Liver (tissue), 9 donors: ENCODE data around the gene FBF1. TPM values are rescaled to one million over a fixed set of nuclear protein-coding genes. Genes with fewer than 3 reads are reported as not detected.

Experiments
- DNase-seq: peaks from one replicate; pipeline ENCODE4 v3.0.0-alpha.2; 2017; ENCODE audit warnings: low spot score
- H3K27ac ChIP-seq, 2 donors: one replicate each; pipeline ENCODE4 v1.7.0; 2013; ENCODE audit warnings: inconsistent platforms in 2 of 2, low read length in 2 of 2, control low read depth in 1 of 2, low read depth in 1 of 2, mild to moderate bottlenecking in 1 of 2
- H3K27me3 ChIP-seq, 4 donors: one replicate each; pipeline versions ENCODE4 v1.6.1 to v1.7.0; 2013; ENCODE audit warnings: low read length in 3 of 4, inconsistent platforms in 1 of 4, mild to moderate bottlenecking in 1 of 4, moderate library complexity in 1 of 4; ENCODE audit not compliant: control insufficient read depth in 4 of 4, insufficient read depth in 4 of 4
- H3K36me3 ChIP-seq, 4 donors: one replicate each; pipeline versions ENCODE4 v1.6.1 to v1.7.0; 2013; ENCODE audit warnings: low read length in 3 of 4, mild to moderate bottlenecking in 3 of 4, low read depth in 1 of 4, moderate library complexity in 1 of 4; ENCODE audit not compliant: control insufficient read depth in 4 of 4, insufficient read depth in 3 of 4
- H3K4me1 ChIP-seq, 4 donors: one replicate each; pipeline versions ENCODE4 v1.6.1 to v1.7.0; 2013; ENCODE audit warnings: low read length in 3 of 4, mild to moderate bottlenecking in 3 of 4, moderate library complexity in 1 of 4; ENCODE audit not compliant: control insufficient read depth in 4 of 4, insufficient read depth in 4 of 4
- H3K4me3 ChIP-seq, 3 donors: one replicate each; pipeline versions ENCODE4 v1.6.1 to v1.7.0; 2013; ENCODE audit warnings: low read length in 3 of 3, control low read depth in 1 of 3, low read depth in 1 of 3, mild to moderate bottlenecking in 1 of 3
- H3K9ac ChIP-seq, 2 donors: one replicate each; pipeline ENCODE4 v1.7.0; 2013; ENCODE audit warnings: low read length in 2 of 2, mild to moderate bottlenecking in 2 of 2, moderate library complexity in 2 of 2, control low read depth in 1 of 2, low read depth in 1 of 2
- H3K9me3 ChIP-seq, 4 donors: one replicate each; pipeline versions ENCODE4 v1.6.1 to v1.7.0; 2013; ENCODE audit warnings: low read length in 3 of 4; ENCODE audit not compliant: control insufficient read depth in 4 of 4
- FOXA1 ChIP-seq: IDR thresholded peaks from 2 replicates; pipeline ENCODE4 v1.6.1; 2016; ENCODE audit warnings: antibody characterized with exemption
- FOXA2 ChIP-seq: IDR thresholded peaks from 2 replicates; pipeline ENCODE4 v1.6.1; 2016; ENCODE audit warnings: antibody characterized with exemption
- GABPA ChIP-seq, 2 donors: IDR thresholded peaks in 1 of 2; conservative IDR thresholded peaks in 1 of 2; 2 replicates each; pipeline ENCODE4 v1.6.1; 2016; ENCODE audit warnings: antibody characterized with exemption in 2 of 2, mild to moderate bottlenecking in 1 of 2, moderate library complexity in 1 of 2
- HNF4A ChIP-seq, 2 donors: conservative IDR thresholded peaks; 2 replicates each; pipeline ENCODE4 v1.6.1; 2016; ENCODE audit warnings: antibody characterized with exemption in 2 of 2, mild to moderate bottlenecking in 2 of 2
- HNF4G ChIP-seq: IDR thresholded peaks from 2 replicates; pipeline ENCODE4 v1.6.1; 2016; ENCODE audit warnings: antibody characterized with exemption
- JUND ChIP-seq, 2 donors: IDR thresholded peaks; 2 replicates each; pipeline ENCODE4 v1.6.1; 2016; ENCODE audit warnings: antibody characterized with exemption in 2 of 2
- NR2F2 ChIP-seq: IDR thresholded peaks from 2 replicates; pipeline ENCODE4 v1.6.1; 2016; ENCODE audit warnings: antibody characterized with exemption
- RAD21 ChIP-seq, 2 donors: IDR thresholded peaks; 2 replicates each; pipeline ENCODE4 v1.6.1; 2016; ENCODE audit warnings: antibody characterized with exemption in 2 of 2, mild to moderate bottlenecking in 2 of 2
- RXRA ChIP-seq, 2 donors: IDR thresholded peaks; 2 replicates each; pipeline ENCODE4 v1.6.1; 2017 to 2018; ENCODE audit warnings: antibody characterized with exemption in 2 of 2, mild to moderate bottlenecking in 1 of 2
- SP1 ChIP-seq: IDR thresholded peaks from 2 replicates; pipeline ENCODE4 v1.6.1; 2018; ENCODE audit warnings: antibody characterized with exemption, mild to moderate bottlenecking
- TAF1 ChIP-seq: conservative IDR thresholded peaks from 2 replicates; pipeline ENCODE4 v1.6.1; 2016; ENCODE audit warnings: antibody characterized with exemption, mild to moderate bottlenecking
- YY1 ChIP-seq: IDR thresholded peaks from 2 replicates; pipeline ENCODE4 v1.6.1; 2016; ENCODE audit warnings: antibody characterized with exemption, mild to moderate bottlenecking
- WGBS: extraction: QIAGEN DNeasy Blood & Tissue Kit; methylation state at CpG from one replicate; pipeline ENCODE4 v1.1.7; 2013; 5-methylcytosine and 5-hydroxymethylcytosine counted together
- polyA plus RNA-seq, 2 donors: library from polyadenylated mRNA; stranded (reverse) in 1 of 2; unstranded in 1 of 2; fragments of 200-250 nt in 1 of 2; fragments of >200 nt in 1 of 2; fragmentation: Nextera tagmentation in 1 of 2; extraction: Ambion mirVana in 1 of 2; gene quantifications; one replicate each; pipeline versions ENCODE4 v1.2.1 to v1.2.3, GENCODE V29; 2013 to 2015
- total RNA-seq, 2 donors: library from RNA; depleted of rRNA; stranded (reverse); fragments of >200 nt; gene quantifications; one replicate each; pipeline ENCODE4 v1.2.3, GENCODE V29; 2014
- TF ChIP-seq, protein P1 (sequence below): IDR thresholded peaks from 2 replicates; pipeline ENCODE4 v1.6.1; 2016; ENCODE audit warnings: antibody characterized with exemption, mild to moderate bottlenecking
- TF ChIP-seq, protein P2 (sequence below): IDR thresholded peaks from 2 replicates; pipeline ENCODE4 v1.6.1; 2016; ENCODE audit warnings: antibody characterized with exemption
- TF ChIP-seq, protein P3 (sequence below): IDR thresholded peaks from 2 replicates; pipeline ENCODE4 v1.6.1; 2016; ENCODE audit warnings: antibody characterized with exemption
- TF ChIP-seq, protein P4 (sequence below): fragments of 150-350 bp; IDR thresholded peaks from 2 replicates; pipeline ENCODE4 v1.5.1; 2017; ENCODE audit warnings: improper control_type of control experiment, low read depth, low read length; ENCODE audit not compliant: missing input control
- donor health status: healthy.
- donor health status: healthy.
- donor health status: healthy.
- donor health status: healthy.
- donor health status: healthy.

Gene FBF1
- total and polyA plus RNA-seq, 4 donors = 0.39 to 5.6 (median 1.7) TPM

DNA sequence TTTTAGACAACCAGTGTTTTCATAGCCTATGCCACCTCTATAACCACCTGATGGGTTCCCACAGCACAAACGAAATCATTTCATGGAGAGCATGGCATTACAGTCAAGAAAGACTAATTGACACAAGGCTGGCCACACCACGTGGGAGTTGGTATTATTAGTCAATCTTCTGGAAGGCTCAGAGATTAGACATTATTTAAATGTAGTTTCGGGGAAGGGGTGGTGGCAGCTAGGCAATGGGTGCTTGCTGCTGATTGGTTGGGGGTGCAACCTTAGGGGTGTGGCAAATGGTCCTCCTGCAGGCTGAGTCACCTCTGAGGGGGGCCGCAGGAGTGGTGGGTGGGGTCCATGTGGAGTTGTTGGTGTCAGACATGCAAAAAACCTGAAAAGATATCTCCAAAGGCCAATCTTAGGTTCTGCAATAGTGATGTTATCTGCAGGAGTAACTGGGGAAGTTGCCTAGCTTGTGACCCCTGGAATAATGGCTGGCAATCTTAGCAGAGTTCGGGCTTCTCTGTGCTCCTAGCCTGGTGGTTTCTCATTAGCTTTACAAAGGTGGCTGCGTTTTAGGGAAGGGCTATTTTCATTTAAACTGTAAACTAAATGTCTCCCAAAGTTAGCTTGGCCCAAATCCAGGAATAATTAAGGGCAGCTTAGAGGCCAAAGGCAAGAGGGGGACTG, 42.8 kb upstream of the FBF1 start:
- DNase-seq = no peak

DNA sequence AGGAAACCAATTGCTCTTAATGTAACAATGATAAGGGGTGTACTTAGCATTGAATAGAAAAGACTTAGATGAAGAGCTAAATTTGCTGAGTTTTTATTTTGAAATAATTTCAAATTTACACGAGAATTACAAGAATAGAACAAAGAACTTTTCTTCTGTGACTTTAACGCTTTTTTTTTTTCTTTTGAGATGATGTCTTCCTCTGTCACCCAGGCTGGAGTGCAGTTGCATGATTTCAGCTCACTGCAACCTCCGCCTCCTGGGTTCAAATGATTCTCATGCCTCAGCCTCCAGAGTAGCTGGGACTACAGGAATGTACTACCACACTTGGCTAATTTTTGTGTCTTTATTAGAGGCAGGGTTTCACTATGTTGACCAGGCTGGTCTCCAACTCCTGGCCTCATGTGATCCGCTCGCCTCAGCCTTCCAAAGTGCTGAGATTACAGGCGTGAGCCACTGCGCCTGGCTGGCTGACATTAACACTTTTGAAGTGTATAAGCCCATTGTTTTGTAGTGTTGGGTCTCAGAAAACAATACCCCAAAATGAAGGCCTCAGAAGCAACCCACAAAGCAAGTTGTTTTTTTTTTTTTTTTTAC, 40.3 kb upstream of the FBF1 start:
- Histone ChIP-seq H3K4me3 (no peak overlapping the region), H3K27ac (peak overlapping the region; percentile 97 to 98), H3K9me3 (no peaks in the 10 kb centered on the region), H3K9ac (no peak overlapping the region), H3K27me3 (no peaks in the 10 kb centered on the region), H3K36me3 (no peaks in the 10 kb centered on the region), H3K4me1 (peaks cover 5 to 38% (median 21%) of the 10 kb centered on the region in 4 donors)
- no peak for DNase-seq
- 93% methylated on average over 7 of the region's 7 CpGs for WGBS
- TF ChIP-seq, protein P1, sequence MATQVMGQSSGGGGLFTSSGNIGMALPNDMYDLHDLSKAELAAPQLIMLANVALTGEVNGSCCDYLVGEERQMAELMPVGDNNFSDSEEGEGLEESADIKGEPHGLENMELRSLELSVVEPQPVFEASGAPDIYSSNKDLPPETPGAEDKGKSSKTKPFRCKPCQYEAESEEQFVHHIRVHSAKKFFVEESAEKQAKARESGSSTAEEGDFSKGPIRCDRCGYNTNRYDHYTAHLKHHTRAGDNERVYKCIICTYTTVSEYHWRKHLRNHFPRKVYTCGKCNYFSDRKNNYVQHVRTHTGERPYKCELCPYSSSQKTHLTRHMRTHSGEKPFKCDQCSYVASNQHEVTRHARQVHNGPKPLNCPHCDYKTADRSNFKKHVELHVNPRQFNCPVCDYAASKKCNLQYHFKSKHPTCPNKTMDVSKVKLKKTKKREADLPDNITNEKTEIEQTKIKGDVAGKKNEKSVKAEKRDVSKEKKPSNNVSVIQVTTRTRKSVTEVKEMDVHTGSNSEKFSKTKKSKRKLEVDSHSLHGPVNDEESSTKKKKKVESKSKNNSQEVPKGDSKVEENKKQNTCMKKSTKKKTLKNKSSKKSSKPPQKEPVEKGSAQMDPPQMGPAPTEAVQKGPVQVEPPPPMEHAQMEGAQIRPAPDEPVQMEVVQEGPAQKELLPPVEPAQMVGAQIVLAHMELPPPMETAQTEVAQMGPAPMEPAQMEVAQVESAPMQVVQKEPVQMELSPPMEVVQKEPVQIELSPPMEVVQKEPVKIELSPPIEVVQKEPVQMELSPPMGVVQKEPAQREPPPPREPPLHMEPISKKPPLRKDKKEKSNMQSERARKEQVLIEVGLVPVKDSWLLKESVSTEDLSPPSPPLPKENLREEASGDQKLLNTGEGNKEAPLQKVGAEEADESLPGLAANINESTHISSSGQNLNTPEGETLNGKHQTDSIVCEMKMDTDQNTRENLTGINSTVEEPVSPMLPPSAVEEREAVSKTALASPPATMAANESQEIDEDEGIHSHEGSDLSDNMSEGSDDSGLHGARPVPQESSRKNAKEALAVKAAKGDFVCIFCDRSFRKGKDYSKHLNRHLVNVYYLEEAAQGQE = no peak
- TF ChIP-seq YY1 (no peak), HNF4G (no peak), RXRA (IDR thresholded peaks at IDR 0.05) (no peak), GABPA (IDR thresholded peaks at IDR 0.05 in 1 of 2, conservative IDR thresholded peaks at IDR 0.05 in 1 of 2) (no peak), NR2F2 (no peak), TAF1 (no peak), SP1 (no peak), RAD21 (IDR thresholded peaks at IDR 0.05) (no peak), JUND (IDR thresholded peaks at IDR 0.05) (no peak), FOXA2 (no peak)
- TF ChIP-seq, protein P2, sequence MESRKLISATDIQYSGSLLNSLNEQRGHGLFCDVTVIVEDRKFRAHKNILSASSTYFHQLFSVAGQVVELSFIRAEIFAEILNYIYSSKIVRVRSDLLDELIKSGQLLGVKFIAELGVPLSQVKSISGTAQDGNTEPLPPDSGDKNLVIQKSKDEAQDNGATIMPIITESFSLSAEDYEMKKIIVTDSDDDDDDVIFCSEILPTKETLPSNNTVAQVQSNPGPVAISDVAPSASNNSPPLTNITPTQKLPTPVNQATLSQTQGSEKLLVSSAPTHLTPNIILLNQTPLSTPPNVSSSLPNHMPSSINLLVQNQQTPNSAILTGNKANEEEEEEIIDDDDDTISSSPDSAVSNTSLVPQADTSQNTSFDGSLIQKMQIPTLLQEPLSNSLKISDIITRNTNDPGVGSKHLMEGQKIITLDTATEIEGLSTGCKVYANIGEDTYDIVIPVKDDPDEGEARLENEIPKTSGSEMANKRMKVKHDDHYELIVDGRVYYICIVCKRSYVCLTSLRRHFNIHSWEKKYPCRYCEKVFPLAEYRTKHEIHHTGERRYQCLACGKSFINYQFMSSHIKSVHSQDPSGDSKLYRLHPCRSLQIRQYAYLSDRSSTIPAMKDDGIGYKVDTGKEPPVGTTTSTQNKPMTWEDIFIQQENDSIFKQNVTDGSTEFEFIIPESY = no peak
- TF ChIP-seq, protein P3, sequence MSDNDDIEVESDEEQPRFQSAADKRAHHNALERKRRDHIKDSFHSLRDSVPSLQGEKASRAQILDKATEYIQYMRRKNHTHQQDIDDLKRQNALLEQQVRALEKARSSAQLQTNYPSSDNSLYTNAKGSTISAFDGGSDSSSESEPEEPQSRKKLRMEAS = no peak

More for the DNA sequence above, 42.8 kb upstream of the FBF1 start:
- no peaks in the 10 kb centered on the region for H3K27me3 ChIP-seq
- peaks cover 5 to 30% (median 18%) of the 10 kb centered on the region in 4 donors for H3K4me1 ChIP-seq
- H3K9ac ChIP-seq = no peak overlapping the region
- WGBS = 58% methylated on average over 6 of the region's 6 CpGs
- H3K36me3 ChIP-seq = peaks cover 0 to 4% (median 0%) of the 10 kb centered on the region in 4 donors
- TF ChIP-seq TAF1 = no peak
- peak; percentile 16 for TF ChIP-seq YY1
- TF ChIP-seq, protein P1 = no peak
- TF ChIP-seq JUND (IDR thresholded peaks at IDR 0.05) = peak in 1 of 2 donors; percentile 15
- peak; percentile 43 for TF ChIP-seq SP1
- TF ChIP-seq, protein P4, sequence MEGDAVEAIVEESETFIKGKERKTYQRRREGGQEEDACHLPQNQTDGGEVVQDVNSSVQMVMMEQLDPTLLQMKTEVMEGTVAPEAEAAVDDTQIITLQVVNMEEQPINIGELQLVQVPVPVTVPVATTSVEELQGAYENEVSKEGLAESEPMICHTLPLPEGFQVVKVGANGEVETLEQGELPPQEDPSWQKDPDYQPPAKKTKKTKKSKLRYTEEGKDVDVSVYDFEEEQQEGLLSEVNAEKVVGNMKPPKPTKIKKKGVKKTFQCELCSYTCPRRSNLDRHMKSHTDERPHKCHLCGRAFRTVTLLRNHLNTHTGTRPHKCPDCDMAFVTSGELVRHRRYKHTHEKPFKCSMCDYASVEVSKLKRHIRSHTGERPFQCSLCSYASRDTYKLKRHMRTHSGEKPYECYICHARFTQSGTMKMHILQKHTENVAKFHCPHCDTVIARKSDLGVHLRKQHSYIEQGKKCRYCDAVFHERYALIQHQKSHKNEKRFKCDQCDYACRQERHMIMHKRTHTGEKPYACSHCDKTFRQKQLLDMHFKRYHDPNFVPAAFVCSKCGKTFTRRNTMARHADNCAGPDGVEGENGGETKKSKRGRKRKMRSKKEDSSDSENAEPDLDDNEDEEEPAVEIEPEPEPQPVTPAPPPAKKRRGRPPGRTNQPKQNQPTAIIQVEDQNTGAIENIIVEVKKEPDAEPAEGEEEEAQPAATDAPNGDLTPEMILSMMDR = no peak
- no peak for TF ChIP-seq FOXA2
- TF ChIP-seq GABPA (IDR thresholded peaks at IDR 0.05 in 1 of 2, conservative IDR thresholded peaks at IDR 0.05 in 1 of 2) = no peak
- no peak for TF ChIP-seq FOXA1
- peak in 1 of 2 donors; percentile 13 for TF ChIP-seq HNF4A (conservative IDR thresholded peaks at IDR 0.05)
- peak in 1 of 2 donors; percentile 28 for TF ChIP-seq RXRA (IDR thresholded peaks at IDR 0.05)
- H3K4me3 ChIP-seq = no peak overlapping the region
- no peaks in the 10 kb centered on the region for H3K9me3 ChIP-seq
- peak overlapping the region; percentile 58 to 70 for H3K27ac ChIP-seq
